Measurements from ENCODE around the gene PCDHB1. TPM values are rescaled to one million over a fixed set of nuclear protein-coding genes. Genes with fewer than 3 reads are reported as not detected.
"Not testable (repeated sequence)": the region's sequence is repeated elsewhere in the genome, so short reads cannot be mapped to it uniquely, and the experiment has no call there.

Gene PCDHB1
- total RNA-seq, 4 donors from 2014 or later = not detected

- intact Hi-C loops (cut with DNase I) = no loop called here
- DNase-seq (ENCODE audit: extremely low spot score) = no peak
- no peak for TF ChIP-seq POLR2A (IDR thresholded peaks at IDR 0.05; ENCODE audit: low read depth)
- no peak for TF ChIP-seq EP300 (IDR thresholded peaks at IDR 0.05)
- no peak for TF ChIP-seq CTCF (IDR thresholded peaks at IDR 0.05)
- no peak for TF ChIP-seq POLR2AphosphoS5 (IDR thresholded peaks at IDR 0.05)
- WGBS = 37% methylated on average over 19 of the region's 20 CpGs
- no peaks in the 10 kb centered on the region for H3K4me1 ChIP-seq
- peak overlapping the region in 1 of 4 donors; percentile 42 for H3K27ac ChIP-seq (replicated peaks in 1 of 4)
- peak overlapping the region; percentile 7 to 39 (median 28) for H3K4me3 ChIP-seq
- no peaks in the 10 kb centered on the region for H3K36me3 ChIP-seq
- H3K27me3 ChIP-seq = peaks cover 0 to 50% (median 0%) of the 10 kb centered on the region in 4 donors
- H3K9me3 ChIP-seq = peaks cover 0 to 68% (median 56%) of the 10 kb centered on the region in 4 donors
Measured at GRCh38 chr5:141101059-141101458, 49.9 kb downstream of the PCDHB1 start.

- H3K27ac ChIP-seq (replicated peaks in 1 of 4); DNase-seq (ENCODE audit: extremely low spot score); intact Hi-C loops (cut with DNase I); H3K4me1 ChIP-seq; H3K4me3 ChIP-seq; H3K36me3 ChIP-seq: not testable (repeated sequence)
- H3K9me3 ChIP-seq = peaks cover 0 to 64% (median 51%) of the 10 kb centered on the region in 4 donors
- peaks cover 0 to 44% (median 0%) of the 10 kb centered on the region in 4 donors for H3K27me3 ChIP-seq
- 57% methylated on average over 13 of the region's 39 CpGs for WGBS
Measured at GRCh38 chr5:141102070-141102469, 50.9 kb downstream of the PCDHB1 start.

DNA sequence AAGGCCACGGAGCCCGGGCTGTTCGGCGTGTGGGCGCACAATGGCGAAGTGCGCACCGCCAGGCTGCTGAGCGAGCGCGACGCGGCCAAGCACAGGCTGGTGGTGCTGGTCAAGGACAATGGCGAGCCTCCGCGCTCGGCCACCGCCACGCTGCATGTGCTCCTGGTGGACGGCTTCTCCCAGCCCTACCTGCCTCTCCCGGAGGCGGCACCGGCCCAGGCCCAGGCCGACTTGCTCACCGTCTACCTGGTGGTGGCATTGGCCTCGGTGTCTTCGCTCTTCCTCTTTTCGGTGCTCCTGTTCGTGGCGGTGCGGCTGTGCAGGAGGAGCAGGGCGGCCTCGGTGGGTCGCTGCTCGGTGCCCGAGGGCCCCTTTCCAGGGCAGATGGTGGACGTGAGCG is 51.3 kb downstream of the PCDHB1 start:
- DNase-seq (ENCODE audit: extremely low spot score); intact Hi-C loops (cut with DNase I): not testable (repeated sequence)
- peaks cover 0 to 63% (median 47%) of the 10 kb centered on the region in 4 donors for H3K9me3 ChIP-seq

DNA sequence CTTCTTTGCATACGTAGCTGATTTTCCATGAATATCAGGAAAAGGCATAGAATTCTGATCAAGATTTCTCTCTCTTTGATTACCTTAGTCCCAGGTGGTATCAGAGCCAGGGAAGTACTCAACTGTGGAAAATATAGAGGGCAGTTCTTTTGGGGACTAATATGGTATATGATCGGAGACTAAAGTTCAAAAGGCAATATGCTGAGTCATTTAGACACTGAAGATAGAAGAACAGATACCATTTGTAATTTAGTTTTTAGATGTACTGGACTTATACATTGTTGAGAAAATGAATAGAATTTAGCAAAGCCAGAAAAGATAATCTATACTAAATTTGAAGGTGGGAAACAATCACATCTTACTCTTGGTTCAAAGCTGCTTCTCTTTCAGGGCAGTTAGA is 54.2 kb downstream of the PCDHB1 start:
- Histone ChIP-seq H3K27me3 (peaks cover 0 to 25% (median 0%) of the 10 kb centered on the region in 4 donors), H3K4me1 (no peaks in the 10 kb centered on the region), H3K4me3 (no peak overlapping the region), H3K36me3 (no peaks in the 10 kb centered on the region), H3K9me3 (peaks cover 0 to 63% (median 28%) of the 10 kb centered on the region in 4 donors), H3K27ac (replicated peaks in 1 of 4) (no peak overlapping the region)
- no peak for DNase-seq (ENCODE audit: extremely low spot score)
- 80% methylated on average over 2 of the region's 2 CpGs for WGBS
- TF ChIP-seq POLR2AphosphoS5 (IDR thresholded peaks at IDR 0.05) (no peak), POLR2A (IDR thresholded peaks at IDR 0.05; ENCODE audit: low read depth) (no peak), EP300 (IDR thresholded peaks at IDR 0.05) (no peak)
- intact Hi-C loops (cut with DNase I) = no loop called here

More for the DNA sequence above, 51.3 kb downstream of the PCDHB1 start:
- H3K36me3 ChIP-seq; H3K27ac ChIP-seq (replicated peaks in 1 of 4); H3K4me1 ChIP-seq; H3K4me3 ChIP-seq: not testable (repeated sequence)
- H3K27me3 ChIP-seq = peaks cover 0 to 43% (median 0%) of the 10 kb centered on the region in 4 donors
- WGBS = 47% methylated on average over 6 of the region's 38 CpGs

Other genes starting within 250 kb of the PCDHB1 start
- 1 to 10 TPM in 1 of 4 donors, under 1 TPM in 3; 0.45 to 1.1 (median 0.66) TPM for gene PCDHA4, start 244.3 kb upstream of the PCDHB1 start, total RNA-seq
- under 1 TPM; 0.17 to 0.69 (median 0.30) TPM for gene PCDHA5, start 229.8 kb upstream of the PCDHB1 start, total RNA-seq
- gene PCDHA6, start 223.4 kb upstream of the PCDHB1 start, total RNA-seq = under 1 TPM; 0.33 to 0.97 (median 0.76) TPM
- gene PCDHA7, start 217.1 kb upstream of the PCDHB1 start, total RNA-seq = 1 to 10 TPM in 1 of 4 donors, under 1 TPM in 3; 0.17 to 1.0 (median 0.37) TPM
- gene PCDHA8, start 210.2 kb upstream of the PCDHB1 start, total RNA-seq = under 1 TPM in 2 of 4 donors, not detected in 2; 0.29 to 0.83 TPM
- gene PCDHA9, start 203.0 kb upstream of the PCDHB1 start, total RNA-seq = under 1 TPM; under 0.01 to 0.42 (median 0.15) TPM
- 1 to 10 TPM in 2 of 4 donors, under 1 TPM in 2; 0.33 to 1.6 (median 1.0) TPM for gene PCDHA10, start 195.5 kb upstream of the PCDHB1 start, total RNA-seq
- under 1 TPM; 0.17 to 0.69 (median 0.34) TPM for gene PCDHA11, start 182.4 kb upstream of the PCDHB1 start, total RNA-seq
- 1 to 10 TPM in 3 of 4 donors, under 1 TPM in 1; 0.66 to 4.8 (median 2.5) TPM for gene PCDHA12, start 176.1 kb upstream of the PCDHB1 start, total RNA-seq
- 1 to 10 TPM in 1 of 4 donors, under 1 TPM in 3; 0.39 to 2.1 (median 0.76) TPM for gene PCDHA13, start 169.2 kb upstream of the PCDHB1 start, total RNA-seq
- 1 to 10 TPM; 1.7 to 5.4 (median 4.4) TPM for gene PCDHAC1, start 125.1 kb upstream of the PCDHB1 start, total RNA-seq
- gene PCDHAC2, start 84.9 kb upstream of the PCDHB1 start, total RNA-seq = 10 to 100 TPM in 3 of 4 donors, 1 to 10 TPM in 1; 8.8 to 26.6 (median 18.0) TPM
- 1 to 10 TPM; 2.1 to 3.2 (median 2.8) TPM for gene PCDHB2, start 43.2 kb downstream of the PCDHB1 start, total RNA-seq
- gene PCDHB3, start 49.1 kb downstream of the PCDHB1 start, total RNA-seq = 1 to 10 TPM in 3 of 4 donors, under 1 TPM in 1; 0.83 to 2.3 (median 1.2) TPM
- 1 to 10 TPM; 1.2 to 5.1 (median 3.8) TPM for gene PCDHB4, start 70.4 kb downstream of the PCDHB1 start, total RNA-seq
- gene PCDHB5, start 83.8 kb downstream of the PCDHB1 start, total RNA-seq = 1 to 10 TPM; 3.6 to 7.4 (median 4.0) TPM
- 1 to 10 TPM in 1 of 4 donors, under 1 TPM in 3; 0.46 to 1.1 (median 0.83) TPM for gene PCDHB6, start 98.7 kb downstream of the PCDHB1 start, total RNA-seq
- 1 to 10 TPM; 1.1 to 2.9 (median 2.5) TPM for gene PCDHB7, start 121.3 kb downstream of the PCDHB1 start, total RNA-seq
- gene PCDHB8, start 126.4 kb downstream of the PCDHB1 start, total RNA-seq = 1 to 10 TPM in 1 of 4 donors, under 1 TPM in 3; 0.33 to 2.0 (median 0.87) TPM
- 1 to 10 TPM; 3.3 to 5.6 (median 3.9) TPM for gene PCDHB16, start 131.0 kb downstream of the PCDHB1 start, total RNA-seq
- 1 to 10 TPM; 1.5 to 2.9 (median 2.2) TPM for gene PCDHB9, start 135.8 kb downstream of the PCDHB1 start, total RNA-seq
- 1 to 10 TPM; 3.3 to 7.9 (median 4.9) TPM for gene PCDHB10, start 141.0 kb downstream of the PCDHB1 start, total RNA-seq
- 1 to 10 TPM; 1.7 to 4.6 (median 2.9) TPM for gene PCDHB11, start 148.3 kb downstream of the PCDHB1 start, total RNA-seq
- 1 to 10 TPM; 2.2 to 4.3 (median 2.9) TPM for gene PCDHB12, start 157.3 kb downstream of the PCDHB1 start, total RNA-seq
- gene PCDHB13, start 162.5 kb downstream of the PCDHB1 start, total RNA-seq = 1 to 10 TPM; 4.3 to 8.1 (median 5.6) TPM
- gene PCDHB14, start 172.0 kb downstream of the PCDHB1 start, total RNA-seq = 1 to 10 TPM; 6.8 to 9.9 (median 8.3) TPM
- 1 to 10 TPM; 4.0 to 7.0 (median 4.5) TPM for gene PCDHB15, start 194.0 kb downstream of the PCDHB1 start, total RNA-seq